CD4-positive, CD25-positive, alpha-beta regulatory T cell (primary cell): Measurements from ENCODE around the gene RPRD2. TPM values are rescaled to one million over a fixed set of nuclear protein-coding genes. Genes with fewer than 3 reads are reported as not detected.
A peak's percentile ranks its signal among the peaks of the same experiment; 100 is the strongest.

ENCODE experiments used
- ATAC-seq, 2 donors: fragments of 150-1000 bp; cut with Tn5 transposase; one replicate each; pipeline ENCODE4 v1.10.0; 2021; ENCODE audit warnings: low read depth in 2 of 2, moderate number of reproducible peaks in 2 of 2, moderate library complexity in 1 of 2
- DNase-seq, 3 donors: peaks; one replicate each; pipeline versions ENCODE4 v3.0.0 to v3.0.0-alpha.2; 2012 to 2022; ENCODE audit warnings: mixed read lengths in 1 of 3
- H3K27ac ChIP-seq: one replicate; pipeline ENCODE4 v1.7.0; 2013; ENCODE audit warnings: mild to moderate bottlenecking, low read length; ENCODE audit not compliant: insufficient read depth, poor library complexity, severe bottlenecking
- H3K27me3 ChIP-seq: one replicate; pipeline ENCODE4 v1.7.0; 2013; ENCODE audit warnings: low read length; ENCODE audit not compliant: control insufficient read depth, insufficient read depth
- H3K36me3 ChIP-seq: one replicate; pipeline ENCODE4 v1.7.0; 2013; ENCODE audit warnings: mild to moderate bottlenecking, low read length, moderate library complexity; ENCODE audit not compliant: control insufficient read depth, insufficient read depth
- H3K4me1 ChIP-seq: 2 replicates; pipeline ENCODE4 v1.7.0; 2013; ENCODE audit warnings: mild to moderate bottlenecking, low read length; ENCODE audit not compliant: insufficient read depth, control insufficient read depth, poor library complexity, severe bottlenecking
- H3K4me3 ChIP-seq: one replicate; pipeline ENCODE4 v1.7.0; 2013; ENCODE audit warnings: low read depth, mild to moderate bottlenecking, low read length, moderate library complexity
- H3K9me3 ChIP-seq, 2 experiments: 1 replicate in 1 of 2; 2 replicates in 1 of 2; pipeline ENCODE4 v1.7.0; 2013; ENCODE audit warnings: low read length in 2 of 2, mild to moderate bottlenecking in 1 of 2, moderate library complexity in 1 of 2; ENCODE audit not compliant: control insufficient read depth in 2 of 2
- H3K27ac Mint-ChIP-seq, 3 donors: one replicate each; pipeline ENCODE4 v1.8.0; 2020 to 2022; ENCODE audit warnings: mild to moderate bottlenecking in 3 of 3, mixed read lengths in 3 of 3, moderate library complexity in 2 of 3
- H3K27me3 Mint-ChIP-seq: one replicate; pipeline ENCODE4 v1.8.0; 2022; ENCODE audit warnings: mild to moderate bottlenecking, mixed read lengths
- H3K36me3 Mint-ChIP-seq: one replicate; pipeline ENCODE4 v1.8.0; 2020; ENCODE audit warnings: mixed read lengths
- H3K4me1 Mint-ChIP-seq, 4 donors: one replicate each; pipeline ENCODE4 v1.8.0; 2020 to 2022; ENCODE audit warnings: mixed read lengths in 4 of 4, mild to moderate bottlenecking in 1 of 4
- H3K4me3 Mint-ChIP-seq, 4 donors: one replicate each; pipeline ENCODE4 v1.8.0; 2020 to 2022; ENCODE audit warnings: mild to moderate bottlenecking in 4 of 4, mixed read lengths in 4 of 4, moderate library complexity in 3 of 4
- H3K9me3 Mint-ChIP-seq, 7 donors: one replicate each; pipeline ENCODE4 v1.8.0; 2020 to 2022; ENCODE audit warnings: mixed read lengths in 7 of 7, mild to moderate bottlenecking in 3 of 7, moderate library complexity in 2 of 7
- polyA plus RNA-seq, 4 donors: library from polyadenylated mRNA; unstranded; fragments of 300-500 nt; fragmentation: Illumina TruSeq; gene quantifications; one replicate each; pipeline ENCODE4 v1.2.3, GENCODE V29; 2021
- total RNA-seq: library from RNA; stranded (reverse); gene quantifications from one replicate; pipeline ENCODE4 v1.2.3, GENCODE V29; 2022

The RPRD2 gene
- total and polyA plus RNA-seq, 5 donors from 2014 or later = 24.0 to 51.3 (median 33.1) TPM

GRCh38 chr1:150486966-150487762 lies 123.2 kb downstream of the RPRD2 start, which contains the start of gene TARS2:
TARS2 (plus strand) TSS chr1:150487419; CDS start chr1:150487451, 32 bp downstream.
- Histone ChIP-seq H3K27me3 (no peaks in the 10 kb centered on the region), H3K4me3 (peak within 1 kb of the TSS; percentile 91), H3K27ac (peak within 1 kb of the TSS; percentile 79), H3K4me1 (peaks cover 11% of the 10 kb centered on the region), H3K36me3 (peaks cover 18% of the 10 kb centered on the region), H3K9me3 (no peaks in the 10 kb centered on the region)
- Mint-ChIP-seq H3K27ac (peak within 1 kb of the TSS; percentile 97 to 99 (median 99)), H3K4me3 (peak within 1 kb of the TSS; percentile 90 to 100 (median 98)), H3K9me3 (peaks cover 0 to 2% (median 0%) of the 10 kb centered on the region in 7 donors), H3K4me1 (peaks cover 0 to 31% (median 20%) of the 10 kb centered on the region in 4 donors), H3K36me3 (peaks cover 29% of the 10 kb centered on the region), H3K27me3 (peaks cover 6% of the 10 kb centered on the region)
- peak; percentile 89 to 99 (median 96) for DNase-seq
- peak; percentile 100 for ATAC-seq

GRCh38 chr1:150487763-150488115 lies 123.8 kb downstream of the RPRD2 start:
- Mint-ChIP-seq H3K9me3 (peaks cover 0 to 2% (median 0%) of the 10 kb centered on the region in 7 donors), H3K4me3 (peak overlapping the region; percentile 90 to 100 (median 98)), H3K4me1 (peaks cover 0 to 31% (median 20%) of the 10 kb centered on the region in 4 donors), H3K27ac (peak overlapping the region; percentile 97 to 99 (median 99)), H3K36me3 (peaks cover 32% of the 10 kb centered on the region), H3K27me3 (peaks cover 6% of the 10 kb centered on the region)
- Histone ChIP-seq H3K36me3 (peaks cover 23% of the 10 kb centered on the region), H3K4me3 (peak overlapping the region; percentile 91), H3K27me3 (no peaks in the 10 kb centered on the region), H3K9me3 (no peaks in the 10 kb centered on the region), H3K27ac (peak overlapping the region; percentile 79), H3K4me1 (peaks cover 11% of the 10 kb centered on the region)
- ATAC-seq (no peak), DNase-seq (peak in 1 of 3 donors; percentile 39)

- Mint-ChIP-seq H3K36me3 (peaks cover 40% of the 10 kb centered on the region), H3K4me3 (no peak overlapping the region), H3K27ac (peak overlapping the region in 1 of 3 donors; percentile 36), H3K27me3 (no peaks in the 10 kb centered on the region), H3K4me1 (peaks cover 0 to 10% (median 7%) of the 10 kb centered on the region in 4 donors), H3K9me3 (no peaks in the 10 kb centered on the region)
- Histone ChIP-seq H3K4me1 (peaks cover 2% of the 10 kb centered on the region), H3K36me3 (peaks cover 48% of the 10 kb centered on the region), H3K4me3 (no peak overlapping the region), H3K27me3 (no peaks in the 10 kb centered on the region), H3K27ac (no peak overlapping the region), H3K9me3 (no peaks in the 10 kb centered on the region)
- DNase-seq = no peak
- no peak for ATAC-seq
Observed at GRCh38 chr1:150493175-150493574, 129.2 kb downstream of the RPRD2 start.

- no peaks in the 10 kb centered on the region for H3K27me3 ChIP-seq
- no peak overlapping the region for H3K27ac ChIP-seq
- Mint-ChIP-seq H3K27ac (peak overlapping the region in 1 of 3 donors; percentile 71), H3K9me3 (no peaks in the 10 kb centered on the region), H3K27me3 (no peaks in the 10 kb centered on the region), H3K4me1 (peaks cover 0 to 5% (median 0%) of the 10 kb centered on the region in 4 donors), H3K4me3 (no peak overlapping the region), H3K36me3 (peaks cover 34% of the 10 kb centered on the region)
- ATAC-seq (no peak), DNase-seq (no peak)
- H3K4me1 ChIP-seq = no peaks in the 10 kb centered on the region
- H3K4me3 ChIP-seq = no peak overlapping the region
- H3K9me3 ChIP-seq = no peaks in the 10 kb centered on the region
- peaks cover 52% of the 10 kb centered on the region for H3K36me3 ChIP-seq
Observed at GRCh38 chr1:150498342-150498741, 134.4 kb downstream of the RPRD2 start.

- peaks cover 43% of the 10 kb centered on the region for H3K36me3 Mint-ChIP-seq
Observed at GRCh38 chr1:150505431-150505830, 141.5 kb downstream of the RPRD2 start.

GRCh38 chr1:150507912-150508864 lies 144.2 kb downstream of the RPRD2 start, which contains the start of gene ECM1:
ECM1 (plus strand) TSS chr1:150508109; CDS start chr1:150508210, 101 bp downstream.
- DNase-seq (no peak), ATAC-seq (no peak)

More at GRCh38 chr1:150505431-150505830, 141.5 kb downstream of the RPRD2 start:
- no peak overlapping the region for H3K4me3 ChIP-seq
- H3K9me3 Mint-ChIP-seq = no peaks in the 10 kb centered on the region
- ATAC-seq (no peak), DNase-seq (no peak)
- peak overlapping the region in 2 of 3 donors; percentile 44 to 46 for H3K27ac Mint-ChIP-seq
- H3K36me3 ChIP-seq = peaks cover 51% of the 10 kb centered on the region
- H3K27me3 Mint-ChIP-seq = no peaks in the 10 kb centered on the region
- no peaks in the 10 kb centered on the region for H3K9me3 ChIP-seq
- H3K27ac ChIP-seq = no peak overlapping the region
- no peak overlapping the region for H3K4me3 Mint-ChIP-seq
- peaks cover 0 to 8% (median 0%) of the 10 kb centered on the region in 4 donors for H3K4me1 Mint-ChIP-seq
- H3K4me1 ChIP-seq = no peaks in the 10 kb centered on the region
- H3K27me3 ChIP-seq = no peaks in the 10 kb centered on the region

GRCh38 chr1:150508982-150509381 lies 145.0 kb downstream of the RPRD2 start:
- DNase-seq = no peak
- Histone ChIP-seq H3K9me3 (no peaks in the 10 kb centered on the region), H3K4me3 (no peak overlapping the region), H3K27me3 (no peaks in the 10 kb centered on the region), H3K36me3 (peaks cover 36% of the 10 kb centered on the region), H3K27ac (no peak overlapping the region), H3K4me1 (no peaks in the 10 kb centered on the region)
- H3K9me3 Mint-ChIP-seq = no peaks in the 10 kb centered on the region
- H3K4me1 Mint-ChIP-seq = peaks cover 0 to 3% (median 0%) of the 10 kb centered on the region in 4 donors
- peaks cover 27% of the 10 kb centered on the region for H3K36me3 Mint-ChIP-seq
- no peak overlapping the region for H3K27ac Mint-ChIP-seq
- ATAC-seq = no peak
- no peak overlapping the region for H3K4me3 Mint-ChIP-seq
- H3K27me3 Mint-ChIP-seq = no peaks in the 10 kb centered on the region

More at GRCh38 chr1:150507912-150508864, 144.2 kb downstream of the RPRD2 start, which contains the start of gene ECM1:
- no peaks in the 10 kb centered on the region for H3K9me3 Mint-ChIP-seq
- Histone ChIP-seq H3K27ac (no peak within 1 kb of the TSS), H3K4me1 (no peaks in the 10 kb centered on the region), H3K27me3 (no peaks in the 10 kb centered on the region), H3K4me3 (no peak within 1 kb of the TSS), H3K36me3 (peaks cover 37% of the 10 kb centered on the region), H3K9me3 (no peaks in the 10 kb centered on the region)
- H3K27me3 Mint-ChIP-seq = no peaks in the 10 kb centered on the region
- H3K4me1 Mint-ChIP-seq = peaks cover 0 to 3% (median 0%) of the 10 kb centered on the region in 4 donors
- H3K4me3 Mint-ChIP-seq = no peak within 1 kb of the TSS
- peak within 1 kb of the TSS in 2 of 3 donors; percentile 11 to 40 for H3K27ac Mint-ChIP-seq
- H3K36me3 Mint-ChIP-seq = peaks cover 32% of the 10 kb centered on the region
